MM.1S (cell line): ENCODE measurements around the gene MYBPC1.

Experiments
- DNase-seq: peaks from one replicate; pipeline ENCODE4 v3.0.0-alpha.2; 2015
- H2AFZ ChIP-seq: fragments of 300-600 bp; sonication (generic); 2 replicates; pipeline ENCODE4 v1.6.0; 2016; ENCODE audit warnings: antibody characterized with exemption, low read length
- H3F3A ChIP-seq: fragments of 300-600 bp; sonication (generic); 2 replicates; pipeline ENCODE4 v1.6.1; 2016; ENCODE audit warnings: mild to moderate bottlenecking, antibody characterized with exemption, low read length, moderate library complexity, mixed read lengths; ENCODE audit not compliant: insufficient read depth
- H3K27ac ChIP-seq: fragments of 300-600 bp; sonication (generic); 2 replicates; pipeline ENCODE4 v1.5.1; 2016; ENCODE audit warnings: mild to moderate bottlenecking, low read length
- H3K27me3 ChIP-seq: fragments of 300-600 bp; sonication (generic); replicated peaks from 2 replicates; pipeline ENCODE4 v1.6.0; 2016; ENCODE audit warnings: low read length; ENCODE audit not compliant: insufficient read depth
- H3K36me3 ChIP-seq: fragments of 300-600 bp; sonication (generic); replicated peaks from 2 replicates; pipeline ENCODE4 v1.6.1; 2016; ENCODE audit warnings: mild to moderate bottlenecking, low read length, mixed read lengths; ENCODE audit not compliant: insufficient read depth
- H3K4me1 ChIP-seq: fragments of 300-600 bp; sonication (generic); 2 replicates; pipeline ENCODE4 v1.6.1; 2016; ENCODE audit warnings: low read length, mixed read lengths
- H3K4me2 ChIP-seq: fragments of 300-600 bp; sonication (generic); 2 replicates; pipeline ENCODE4 v1.6.0; 2016; ENCODE audit warnings: low read depth, low read length
- H3K4me3 ChIP-seq: fragments of 300-600 bp; sonication (generic); 2 replicates; pipeline ENCODE4 v1.5.1; 2016; ENCODE audit warnings: low read length, mixed read lengths
- H3K79me2 ChIP-seq: fragments of 300-600 bp; sonication (generic); 2 replicates; pipeline ENCODE4 v1.6.1; 2016; ENCODE audit warnings: mixed run types, low read length, mixed read lengths
- H3K9ac ChIP-seq: fragments of 300-600 bp; sonication (generic); 2 replicates; pipeline ENCODE4 v1.6.1; 2016; ENCODE audit warnings: low read length, mixed read lengths
- H3K9me2 ChIP-seq: fragments of 300-600 bp; sonication (generic); replicated peaks from 2 replicates; pipeline ENCODE4 v1.6.1; 2016; ENCODE audit warnings: mild to moderate bottlenecking, low read length, mixed read lengths; ENCODE audit not compliant: insufficient read depth
- H3K9me3 ChIP-seq: fragments of 300-600 bp; sonication (generic); replicated peaks from 2 replicates; pipeline ENCODE4 v1.6.1; 2016; ENCODE audit warnings: mild to moderate bottlenecking, low read length, mixed read lengths; ENCODE audit not compliant: insufficient read depth
- H4K20me1 ChIP-seq: fragments of 300-600 bp; sonication (generic); 2 replicates; pipeline ENCODE4 v1.6.1; 2016; ENCODE audit warnings: mild to moderate bottlenecking, low read length, moderate library complexity, mixed read lengths; ENCODE audit not compliant: insufficient read depth
- EZH2 ChIP-seq: fragments of 300-600 bp; sonication (generic); optimal IDR thresholded peaks from 2 replicates; pipeline ENCODE3; 2017; ENCODE audit warnings: low read depth, mild to moderate bottlenecking, antibody characterized with exemption, low read length, mixed read lengths
- EZH2phosphoT487 ChIP-seq: fragments of 300-600 bp; sonication (generic); IDR thresholded peaks from 2 replicates; pipeline ENCODE4 v1.6.1; 2018; ENCODE audit warnings: antibody characterized with exemption, low read length
- TF ChIP-seq, protein P1 (sequence below): fragments of 300-600 bp; sonication (generic); IDR thresholded peaks from 2 replicates; pipeline ENCODE4 v1.5.1; 2016; ENCODE audit warnings: antibody characterized with exemption, low read length, mixed read lengths

Gene MYBPC1

DNA sequence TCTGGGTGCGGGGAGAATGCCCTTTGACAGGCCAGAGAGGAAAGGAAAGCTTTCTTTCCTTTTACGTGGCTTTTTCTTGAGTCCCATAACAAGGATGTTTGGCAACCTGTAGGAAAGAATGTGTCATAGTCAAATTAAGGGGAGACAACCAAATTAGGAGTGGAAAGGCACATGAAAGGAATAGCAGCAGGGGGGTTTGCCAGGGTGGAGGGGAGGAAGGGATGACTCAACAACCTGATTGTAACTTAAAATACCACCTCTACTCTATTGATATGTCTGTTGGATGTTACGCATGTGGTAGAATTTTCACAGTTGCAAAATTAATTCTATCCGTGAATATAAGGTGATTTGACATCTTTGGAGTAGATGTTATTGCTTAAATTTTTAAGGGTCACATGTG, 28.5 kb upstream of the MYBPC1 start:
- no peak overlapping the region for H2AFZ ChIP-seq
- TF ChIP-seq EZH2phosphoT487 (no peak), EZH2 (no peak)
- TF ChIP-seq, protein P1, sequence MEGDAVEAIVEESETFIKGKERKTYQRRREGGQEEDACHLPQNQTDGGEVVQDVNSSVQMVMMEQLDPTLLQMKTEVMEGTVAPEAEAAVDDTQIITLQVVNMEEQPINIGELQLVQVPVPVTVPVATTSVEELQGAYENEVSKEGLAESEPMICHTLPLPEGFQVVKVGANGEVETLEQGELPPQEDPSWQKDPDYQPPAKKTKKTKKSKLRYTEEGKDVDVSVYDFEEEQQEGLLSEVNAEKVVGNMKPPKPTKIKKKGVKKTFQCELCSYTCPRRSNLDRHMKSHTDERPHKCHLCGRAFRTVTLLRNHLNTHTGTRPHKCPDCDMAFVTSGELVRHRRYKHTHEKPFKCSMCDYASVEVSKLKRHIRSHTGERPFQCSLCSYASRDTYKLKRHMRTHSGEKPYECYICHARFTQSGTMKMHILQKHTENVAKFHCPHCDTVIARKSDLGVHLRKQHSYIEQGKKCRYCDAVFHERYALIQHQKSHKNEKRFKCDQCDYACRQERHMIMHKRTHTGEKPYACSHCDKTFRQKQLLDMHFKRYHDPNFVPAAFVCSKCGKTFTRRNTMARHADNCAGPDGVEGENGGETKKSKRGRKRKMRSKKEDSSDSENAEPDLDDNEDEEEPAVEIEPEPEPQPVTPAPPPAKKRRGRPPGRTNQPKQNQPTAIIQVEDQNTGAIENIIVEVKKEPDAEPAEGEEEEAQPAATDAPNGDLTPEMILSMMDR: no peak
- no peaks in the 10 kb centered on the region for H4K20me1 ChIP-seq
- no peak overlapping the region for H3K27ac ChIP-seq
- H3K9me3 ChIP-seq: no peaks in the 10 kb centered on the region
- peaks cover 8% of the 10 kb centered on the region; the same call in 1 of the 2 replicates for H3K4me1 ChIP-seq
- DNase-seq: no peak
- H3K4me3 ChIP-seq: no peak overlapping the region
- H3K36me3 ChIP-seq: no peaks in the 10 kb centered on the region
- no peaks in the 10 kb centered on the region for H3K27me3 ChIP-seq
- no peaks in the 10 kb centered on the region for H3F3A ChIP-seq
- H3K9ac ChIP-seq: no peak overlapping the region
- no peak overlapping the region for H3K4me2 ChIP-seq
- no peaks in the 10 kb centered on the region for H3K79me2 ChIP-seq
- H3K9me2 ChIP-seq: no peaks in the 10 kb centered on the region

DNA sequence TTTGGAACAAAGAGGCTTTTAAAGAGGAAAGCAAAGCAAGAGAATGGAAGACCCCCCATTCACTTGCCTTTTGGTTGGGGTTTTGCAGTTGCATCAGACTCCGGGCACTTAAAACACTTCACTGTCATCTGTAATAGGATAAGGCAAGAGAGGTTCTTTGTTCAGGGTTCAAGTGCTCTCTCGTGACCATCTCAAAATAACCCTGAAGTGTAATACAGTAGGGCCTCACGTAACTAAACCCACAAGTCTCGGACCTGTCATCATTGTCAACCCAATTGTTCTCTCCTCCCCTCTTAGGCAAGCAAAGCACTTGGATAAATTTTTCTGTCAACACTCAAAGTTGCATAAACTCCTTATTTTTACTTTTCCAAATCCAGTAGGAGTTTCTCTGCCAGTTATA, 26.9 kb upstream of the MYBPC1 start:
- Histone ChIP-seq H3K27me3 (no peaks in the 10 kb centered on the region), H3K4me2 (no peak overlapping the region), H2AFZ (no peak overlapping the region), H3K4me3 (no peak overlapping the region), H3K79me2 (no peaks in the 10 kb centered on the region), H3K9me3 (no peaks in the 10 kb centered on the region), H3K9me2 (no peaks in the 10 kb centered on the region), H3K27ac (no peak overlapping the region), H3K36me3 (no peaks in the 10 kb centered on the region), H3K4me1 (peaks cover 8% of the 10 kb centered on the region; the same call in 1 of the 2 replicates), H3K9ac (no peak overlapping the region), H3F3A (no peaks in the 10 kb centered on the region), H4K20me1 (no peaks in the 10 kb centered on the region)
- DNase-seq: no peak
- TF ChIP-seq, protein P1: no peak

DNA sequence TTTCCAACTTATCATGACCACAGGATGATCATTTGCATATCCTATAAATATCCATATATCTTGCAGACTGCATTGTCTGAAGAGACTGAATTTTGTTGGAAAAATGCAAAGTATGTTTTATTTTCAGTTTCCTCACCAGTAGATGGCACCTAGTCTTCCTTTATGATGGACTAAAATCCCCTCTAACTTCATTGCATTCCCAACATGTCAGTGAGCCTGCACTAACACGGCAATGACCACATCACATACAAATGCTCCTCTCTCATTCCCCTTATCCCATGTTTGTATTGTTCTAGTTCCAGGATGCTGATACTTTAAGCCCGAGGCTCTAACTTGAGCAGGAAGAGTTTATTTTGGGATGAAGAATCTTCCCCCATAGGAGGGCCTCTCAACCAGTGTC, 24.7 kb upstream of the MYBPC1 start:
- TF ChIP-seq, protein P1: peak; percentile 48
- TF ChIP-seq EZH2phosphoT487 (no peak), EZH2 (no peak)
- Histone ChIP-seq H4K20me1 (no peaks in the 10 kb centered on the region), H3K36me3 (no peaks in the 10 kb centered on the region), H3K9me3 (no peaks in the 10 kb centered on the region), H3K9ac (no peak overlapping the region), H2AFZ (peak overlapping the region; percentile 61), H3K79me2 (no peaks in the 10 kb centered on the region), H3K9me2 (no peaks in the 10 kb centered on the region), H3F3A (no peaks in the 10 kb centered on the region), H3K4me2 (peak overlapping the region; percentile 47; the same call in 1 of the 2 replicates), H3K27ac (no peak overlapping the region), H3K4me3 (no peak overlapping the region), H3K4me1 (peaks cover 8% of the 10 kb centered on the region; the same call in 1 of the 2 replicates), H3K27me3 (no peaks in the 10 kb centered on the region)
- DNase-seq: peak; percentile 38
